ENCODE data around the gene BICRA. TPM values are rescaled to one million over a fixed set of nuclear protein-coding genes. Genes with fewer than 3 reads are reported as not detected.
"Not testable (repeated sequence)": the region's sequence is repeated elsewhere in the genome, so short reads cannot be mapped to it uniquely, and the experiment has no call there.

Gene BICRA
- polyA plus RNA-seq, 4 donors: 4.3 to 10.9 (median 8.4) TPM

DNA sequence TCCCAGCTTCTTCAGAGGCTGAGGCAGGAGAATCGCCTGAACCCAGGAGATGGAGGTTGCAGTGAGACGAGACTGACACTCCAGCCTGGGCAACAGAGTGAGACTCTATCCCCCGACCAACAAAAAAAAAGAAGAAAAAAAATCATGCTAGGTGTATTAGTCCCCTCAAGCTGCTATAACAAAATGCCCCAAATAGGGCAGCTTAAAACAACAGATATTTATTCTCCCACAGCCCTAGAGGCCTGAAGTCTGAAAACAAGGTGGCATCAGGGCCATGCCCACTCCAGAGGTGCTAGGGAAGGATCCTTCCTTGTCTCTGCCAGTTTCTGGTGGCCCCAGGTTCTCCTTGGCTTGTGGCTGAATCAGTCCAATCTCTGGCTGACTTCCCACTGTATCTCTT, 95.7 kb downstream of the BICRA start:
- WGBS, 3 donors: 93 to 96% (median 93%) methylated on average over 3 of the region's 3 CpGs
- no peak overlapping the region for H3K27ac ChIP-seq (ENCODE audit: low read depth in 1 of 3, low read length in 2 of 3)
- peaks cover 0 to 3% of the 10 kb centered on the region in 2 donors for H3K9me3 ChIP-seq (ENCODE audit: control insufficient read depth in 2 of 2, insufficient read depth in 1 of 2, low read depth in 1 of 2, low read length in 1 of 2)
- peaks cover 0 to 3% (median 0%) of the 10 kb centered on the region in 3 donors for H3K27me3 ChIP-seq (ENCODE audit: control insufficient read depth in 3 of 3, insufficient read depth in 3 of 3, low read length in 3 of 3)
- H3K4me3 ChIP-seq (ENCODE audit: low read depth in 1 of 3, low read length in 3 of 3): no peak overlapping the region
- H3K36me3 ChIP-seq (ENCODE audit: control insufficient read depth in 3 of 3, insufficient read depth in 2 of 3, low read depth in 1 of 3, low read length in 3 of 3): peaks cover 0 to 36% (median 12%) of the 10 kb centered on the region in 3 donors
- no peaks in the 10 kb centered on the region for H3K4me1 ChIP-seq (ENCODE audit: control insufficient read depth in 3 of 3, insufficient read depth in 2 of 3, low read depth in 1 of 3, low read length in 2 of 3)
- FAIRE-seq (no peak), DNase-seq (no peak)

DNA sequence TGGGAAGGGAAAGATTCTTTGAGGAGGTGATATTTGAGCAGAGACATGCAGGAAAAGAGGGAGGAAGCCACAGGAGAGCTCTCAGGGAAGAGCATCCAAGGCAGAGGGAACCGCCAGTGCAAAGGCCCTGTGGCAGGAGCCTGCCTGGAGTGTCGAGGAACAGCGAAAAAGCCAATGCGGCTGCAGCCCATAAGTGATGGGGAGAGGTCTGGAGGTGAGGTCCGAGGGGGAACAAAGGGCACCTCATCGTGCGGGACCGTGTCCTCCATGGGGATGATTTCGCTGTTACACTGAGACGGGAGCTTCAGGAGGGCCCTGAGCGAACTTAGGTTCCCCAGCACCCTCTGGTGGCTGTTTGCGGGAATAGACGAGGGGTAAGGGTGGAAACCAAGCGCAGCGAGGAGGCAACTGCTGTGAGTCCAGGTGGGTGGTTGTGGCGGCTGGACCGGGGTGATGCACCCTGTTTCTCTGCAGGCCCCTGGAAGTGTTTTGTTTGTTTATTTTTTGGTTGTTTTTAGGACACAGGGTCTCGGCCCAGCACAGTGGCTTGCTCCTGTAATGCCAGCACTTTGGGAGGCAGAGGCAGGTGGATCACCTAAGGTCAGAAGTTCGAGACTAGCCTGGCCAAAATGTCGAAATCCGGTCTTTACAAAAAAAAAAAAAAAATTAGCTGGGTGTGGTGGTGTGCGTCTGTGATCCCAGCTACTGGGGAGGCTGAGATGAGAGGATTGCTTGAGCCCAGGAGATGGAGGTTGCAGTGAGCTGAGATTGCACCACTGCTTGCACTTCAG, 98.4 kb downstream of the BICRA start:
- Histone ChIP-seq H3K4me1 (ENCODE audit: control insufficient read depth in 3 of 3, insufficient read depth in 2 of 3, low read depth in 1 of 3, low read length in 2 of 3) (no peaks in the 10 kb centered on the region), H3K36me3 (ENCODE audit: control insufficient read depth in 3 of 3, insufficient read depth in 2 of 3, low read depth in 1 of 3, low read length in 3 of 3) (peaks cover 0 to 17% (median under 1%) of the 10 kb centered on the region in 3 donors), H3K9me3 (ENCODE audit: control insufficient read depth in 2 of 2, insufficient read depth in 1 of 2, low read depth in 1 of 2, low read length in 1 of 2) (peaks cover 0 to 3% of the 10 kb centered on the region in 2 donors), H3K27ac (ENCODE audit: low read depth in 1 of 3, low read length in 2 of 3) (no peak overlapping the region), H3K27me3 (ENCODE audit: control insufficient read depth in 3 of 3, insufficient read depth in 3 of 3, low read length in 3 of 3) (peaks cover 0 to 8% (median 0%) of the 10 kb centered on the region in 3 donors), H3K4me3 (ENCODE audit: low read depth in 1 of 3, low read length in 3 of 3) (no peak overlapping the region)
- peak; percentile 77 to 81 for DNase-seq
- no peak for FAIRE-seq
- WGBS, 3 donors: 17 to 22% (median 22%) methylated on average over 21 to 22 of the region's 22 CpGs

- Histone ChIP-seq H3K36me3 (ENCODE audit: control insufficient read depth in 3 of 3, insufficient read depth in 2 of 3, low read depth in 1 of 3, low read length in 3 of 3) (peaks cover 0 to 6% (median 0%) of the 10 kb centered on the region in 3 donors), H3K4me3 (ENCODE audit: low read depth in 1 of 3, low read length in 3 of 3) (no peak overlapping the region), H3K9me3 (ENCODE audit: control insufficient read depth in 2 of 2, insufficient read depth in 1 of 2, low read depth in 1 of 2, low read length in 1 of 2) (peaks cover 0 to 13% of the 10 kb centered on the region in 2 donors), H3K27ac (ENCODE audit: low read depth in 1 of 3, low read length in 2 of 3) (no peak overlapping the region), H3K27me3 (ENCODE audit: control insufficient read depth in 3 of 3, insufficient read depth in 3 of 3, low read length in 3 of 3) (peaks cover 0 to 29% (median 0%) of the 10 kb centered on the region in 3 donors), H3K4me1 (ENCODE audit: control insufficient read depth in 3 of 3, insufficient read depth in 2 of 3, low read depth in 1 of 3, low read length in 2 of 3) (no peaks in the 10 kb centered on the region)
- no peak for FAIRE-seq
- WGBS, 3 donors: 44 to 79% (median 73%) methylated on average over 8 of the region's 8 CpGs
- no peak for DNase-seq
Observed at GRCh38 chr19:47711652-47712242, 102.8 kb downstream of the BICRA start.

DNA sequence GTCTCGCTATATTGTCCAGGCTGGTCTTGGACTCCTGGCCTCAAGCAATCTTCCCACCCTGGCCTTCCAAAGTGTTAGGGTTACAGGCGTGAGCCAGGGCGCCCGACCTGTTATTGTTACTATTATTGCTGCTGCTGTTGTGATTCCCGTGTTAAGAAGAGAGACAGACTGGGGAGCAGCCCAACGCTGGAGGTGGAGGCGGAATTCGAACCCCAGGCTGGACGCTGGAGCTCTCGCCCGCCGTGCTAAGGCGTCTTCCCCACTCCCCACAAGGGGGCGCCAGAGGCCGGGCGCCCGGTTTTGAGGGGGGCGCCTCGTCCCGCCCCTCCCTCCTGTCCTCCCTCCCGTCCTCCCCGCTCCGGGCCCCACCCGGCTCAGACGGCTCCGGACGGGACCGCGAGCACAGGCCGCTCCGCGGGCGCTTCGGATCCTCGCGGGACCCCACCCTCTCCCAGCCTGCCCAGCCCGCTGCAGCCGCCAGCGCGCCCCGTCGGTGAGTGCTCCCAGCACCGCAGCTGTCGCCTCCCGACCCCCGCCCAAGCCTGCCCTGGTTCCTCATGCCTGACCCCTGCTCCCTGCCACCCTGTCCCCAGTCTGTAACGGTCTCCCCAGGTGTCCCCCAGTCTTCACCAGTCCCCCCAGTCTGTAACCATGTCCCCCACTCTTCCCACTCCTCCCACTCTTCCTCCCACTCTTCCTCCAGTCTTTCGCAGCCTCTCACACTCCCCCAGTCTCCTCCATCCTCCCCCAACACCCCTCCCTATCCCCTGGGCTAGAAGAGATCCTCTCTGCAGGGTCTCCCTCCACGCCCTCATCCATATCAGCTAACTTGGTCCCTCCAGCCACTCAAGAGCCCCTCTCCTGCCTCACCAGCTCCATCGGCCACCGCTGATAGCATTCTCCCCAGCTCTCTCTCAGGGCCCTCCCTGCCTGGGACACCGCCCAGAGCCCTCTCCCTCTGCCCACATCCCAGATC, 104.4 kb downstream of the BICRA start, which contains the start of gene EHD2:
Gene EHD2 (plus strand): TSS at position 377 of the 976 bp plus-strand sequence. CDS start 3,191 bp downstream, outside the sequence.
- Histone ChIP-seq H3K27me3 (ENCODE audit: control insufficient read depth in 3 of 3, insufficient read depth in 3 of 3, low read length in 3 of 3) (peaks cover 0 to 26% (median 0%) of the 10 kb centered on the region in 3 donors), H3K4me3 (ENCODE audit: low read depth in 1 of 3, low read length in 3 of 3) (peak within 1 kb of the TSS; percentile 14 to 63 (median 32)), H3K4me1 (ENCODE audit: control insufficient read depth in 3 of 3, insufficient read depth in 2 of 3, low read depth in 1 of 3, low read length in 2 of 3) (no peaks in the 10 kb centered on the region), H3K9me3 (ENCODE audit: control insufficient read depth in 2 of 2, insufficient read depth in 1 of 2, low read depth in 1 of 2, low read length in 1 of 2) (peaks cover 0 to 13% of the 10 kb centered on the region in 2 donors), H3K36me3 (ENCODE audit: control insufficient read depth in 3 of 3, insufficient read depth in 2 of 3, low read depth in 1 of 3, low read length in 3 of 3) (peaks cover 0 to 12% (median 0%) of the 10 kb centered on the region in 3 donors), H3K27ac (ENCODE audit: low read depth in 1 of 3, low read length in 2 of 3) (peak within 1 kb of the TSS in 2 of 3 donors; percentile 28 to 71)
- WGBS, 3 donors: 7 to 10% (median 10%) methylated on average over 42 to 52 of the region's 52 CpGs
- DNase-seq (peak in 1 of 2 donors; percentile 58), FAIRE-seq (no peak)

DNA sequence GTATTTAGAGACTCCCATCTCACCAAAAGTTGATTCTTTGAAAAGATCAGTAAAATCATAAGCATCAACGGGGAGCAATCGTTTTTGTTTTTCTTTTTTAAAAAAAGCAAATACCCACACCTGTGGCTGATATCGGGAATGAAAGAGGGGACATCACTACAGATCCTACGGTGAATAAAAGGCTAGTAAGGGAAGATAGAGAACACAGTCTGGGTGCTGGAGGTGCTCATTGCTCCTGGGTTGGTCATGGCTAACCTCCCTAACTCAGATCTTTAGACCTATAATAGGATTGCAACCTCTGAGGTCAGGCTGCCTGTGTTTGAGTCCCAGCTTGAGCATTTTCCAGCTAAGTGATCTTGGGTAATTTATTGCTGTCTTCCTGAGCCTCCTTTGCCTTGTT, 105.4 kb downstream of the BICRA start:
- Histone ChIP-seq H3K4me3 (ENCODE audit: low read depth in 1 of 3, low read length in 3 of 3) (peak overlapping the region in 1 of 3 donors; percentile 63), H3K27me3 (ENCODE audit: control insufficient read depth in 3 of 3, insufficient read depth in 3 of 3, low read length in 3 of 3) (peaks cover 0 to 26% (median 0%) of the 10 kb centered on the region in 3 donors), H3K27ac (ENCODE audit: low read depth in 1 of 3, low read length in 2 of 3) (no peak overlapping the region), H3K4me1 (ENCODE audit: control insufficient read depth in 3 of 3, insufficient read depth in 2 of 3, low read depth in 1 of 3, low read length in 2 of 3) (peaks cover 0 to 6% (median 0%) of the 10 kb centered on the region in 3 donors), H3K36me3 (ENCODE audit: control insufficient read depth in 3 of 3, insufficient read depth in 2 of 3, low read depth in 1 of 3, low read length in 3 of 3) (peaks cover 0 to 12% (median 0%) of the 10 kb centered on the region in 3 donors), H3K9me3 (ENCODE audit: control insufficient read depth in 2 of 2, insufficient read depth in 1 of 2, low read depth in 1 of 2, low read length in 1 of 2) (peaks cover 0 to 13% of the 10 kb centered on the region in 2 donors)
- DNase-seq: no peak
- no peak for FAIRE-seq
- 79 to 84% (median 83%) methylated on average over 4 of the region's 4 CpGs for WGBS, 3 donors

DNA sequence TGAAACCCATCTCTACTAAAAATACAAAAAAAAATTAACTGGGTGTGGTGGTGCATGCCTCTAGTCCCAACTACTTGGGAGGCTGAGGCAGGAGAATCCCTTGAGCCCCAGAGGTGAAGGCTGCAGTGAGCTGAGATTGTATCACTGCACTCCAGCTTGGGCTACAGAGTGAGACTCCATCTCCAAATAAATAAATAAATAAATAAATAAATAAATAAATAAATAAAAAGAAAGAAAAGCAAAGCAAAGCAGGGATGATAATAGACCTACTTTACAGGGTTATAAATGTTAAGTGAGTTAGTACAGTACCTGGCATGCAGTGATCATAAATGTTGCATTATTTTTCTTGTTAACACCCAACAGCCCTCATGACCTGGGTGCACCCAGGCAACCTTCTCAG, 105.9 kb downstream of the BICRA start:
- Histone ChIP-seq H3K36me3 (ENCODE audit: control insufficient read depth in 3 of 3, insufficient read depth in 2 of 3, low read depth in 1 of 3, low read length in 3 of 3) (peaks cover 0 to 12% (median 0%) of the 10 kb centered on the region in 3 donors), H3K27me3 (ENCODE audit: control insufficient read depth in 3 of 3, insufficient read depth in 3 of 3, low read length in 3 of 3) (peaks cover 0 to 26% (median 0%) of the 10 kb centered on the region in 3 donors), H3K9me3 (ENCODE audit: control insufficient read depth in 2 of 2, insufficient read depth in 1 of 2, low read depth in 1 of 2, low read length in 1 of 2) (peaks cover 0 to 13% of the 10 kb centered on the region in 2 donors)
- H3K4me1 ChIP-seq (ENCODE audit: control insufficient read depth in 3 of 3, insufficient read depth in 2 of 3, low read depth in 1 of 3, low read length in 2 of 3); DNase-seq; H3K4me3 ChIP-seq (ENCODE audit: low read depth in 1 of 3, low read length in 3 of 3); FAIRE-seq; H3K27ac ChIP-seq (ENCODE audit: low read depth in 1 of 3, low read length in 2 of 3): not testable (repeated sequence)

GRCh38 chr19:47716270-47716937, 107.5 kb downstream of the BICRA start:
- Histone ChIP-seq H3K9me3 (ENCODE audit: control insufficient read depth in 2 of 2, insufficient read depth in 1 of 2, low read depth in 1 of 2, low read length in 1 of 2) (peaks cover 0 to 13% of the 10 kb centered on the region in 2 donors), H3K36me3 (ENCODE audit: control insufficient read depth in 3 of 3, insufficient read depth in 2 of 3, low read depth in 1 of 3, low read length in 3 of 3) (peaks cover 0 to 12% (median 0%) of the 10 kb centered on the region in 3 donors), H3K4me1 (ENCODE audit: control insufficient read depth in 3 of 3, insufficient read depth in 2 of 3, low read depth in 1 of 3, low read length in 2 of 3) (peaks cover 0 to 7% (median 0%) of the 10 kb centered on the region in 3 donors), H3K27me3 (ENCODE audit: control insufficient read depth in 3 of 3, insufficient read depth in 3 of 3, low read length in 3 of 3) (peaks cover 0 to 26% (median 0%) of the 10 kb centered on the region in 3 donors), H3K27ac (ENCODE audit: low read depth in 1 of 3, low read length in 2 of 3) (no peak overlapping the region), H3K4me3 (ENCODE audit: low read depth in 1 of 3, low read length in 3 of 3) (no peak overlapping the region)
- FAIRE-seq (no peak), DNase-seq (no peak)
- 66 to 80% (median 79%) methylated on average over 32 of the region's 32 CpGs for WGBS, 3 donors

All from small intestine (tissue), 7 donors.